Endodermal cell (in vitro differentiated cells): Measurements from ENCODE around the gene RERE. TPM values are rescaled to one million over a fixed set of nuclear protein-coding genes. Genes with fewer than 3 reads are reported as not detected.

Experiments
- DNase-seq: peaks from one replicate; pipeline ENCODE4 v3.0.0-alpha.2; 2017
- H3K27ac ChIP-seq: 2 replicates; pipeline ENCODE4 v1.5.1; 2013; ENCODE audit warnings: mild to moderate bottlenecking, low read depth, low read length, moderate library complexity
- H3K27me3 ChIP-seq: 2 replicates; pipeline ENCODE4 v1.6.1; 2013; ENCODE audit warnings: mild to moderate bottlenecking, low read length, moderate library complexity; ENCODE audit not compliant: insufficient read depth, control insufficient read depth, poor library complexity, severe bottlenecking
- H3K36me3 ChIP-seq: 2 replicates; pipeline ENCODE4 v1.7.0; 2013; ENCODE audit warnings: mild to moderate bottlenecking, low read length, moderate library complexity; ENCODE audit not compliant: control insufficient read depth, insufficient read depth
- H3K4me1 ChIP-seq: one replicate; pipeline ENCODE4 v1.7.0; 2013; ENCODE audit warnings: low read length; ENCODE audit not compliant: control insufficient read depth, insufficient read depth
- H3K4me3 ChIP-seq: 2 replicates; pipeline ENCODE4 v1.5.1; 2013; ENCODE audit warnings: mild to moderate bottlenecking, low read length, moderate library complexity
- H3K9ac ChIP-seq: 2 replicates; pipeline ENCODE4 v1.6.1; 2013; ENCODE audit warnings: mild to moderate bottlenecking, low read length, moderate library complexity; ENCODE audit not compliant: poor library complexity, severe bottlenecking; ENCODE audit errors: extremely low read depth
- H3K9me3 ChIP-seq: 2 replicates; pipeline ENCODE4 v1.6.1; 2013; ENCODE audit warnings: mild to moderate bottlenecking, low read length, moderate library complexity; ENCODE audit not compliant: control insufficient read depth
- H3K27ac Mint-ChIP-seq: 2 replicates; pipeline ENCODE4 v1.8.0; 2020; ENCODE audit warnings: mixed read lengths
- H3K27me3 Mint-ChIP-seq: 2 replicates; pipeline ENCODE4 v1.8.0; 2021; ENCODE audit warnings: mild to moderate bottlenecking, mixed read lengths; ENCODE audit not compliant: insufficient read depth
- H3K36me3 Mint-ChIP-seq: 2 replicates; pipeline ENCODE4 v1.8.0; 2020; ENCODE audit warnings: low read depth, mixed read lengths
- H3K4me1 Mint-ChIP-seq: 2 replicates; pipeline ENCODE4 v1.8.0; 2020; ENCODE audit warnings: mixed read lengths
- H3K4me3 Mint-ChIP-seq: 2 replicates; pipeline ENCODE4 v1.8.0; 2020; ENCODE audit warnings: mild to moderate bottlenecking, moderate library complexity, mixed read lengths
- H3K9me3 Mint-ChIP-seq: 2 replicates; pipeline ENCODE4 v1.8.0; 2020; ENCODE audit warnings: mild to moderate bottlenecking, mixed read lengths
- CTCF ChIP-seq: fragments of 200-600 bp; sonication (generic); conservative IDR thresholded peaks from 2 replicates; pipeline ENCODE4 v1.5.0; 2021; ENCODE audit warnings: antibody characterized with exemption, mild to moderate bottlenecking
- WGBS, 2 experiments: methylation state at CpG; one replicate each; pipeline versions ENCODE4 v1.1.5 to v1.1.7; 2013; ENCODE audit warnings: missing lambda C conversion rate in 2 of 2, mixed read lengths in 1 of 2; ENCODE audit not compliant: insufficient coverage in 1 of 2, insufficient read length in 1 of 2; 5-methylcytosine and 5-hydroxymethylcytosine counted together
- total RNA-seq, 2 donors: library from RNA; stranded (reverse); fragmentation: NEBNext Ultra II Directional in 1 of 2; extraction: Animal tissue kit (Norgen Biotek cat#: 25700) in 1 of 2; gene quantifications; 2 replicates in 1 of 2; 3 replicates in 1 of 2; pipeline ENCODE4 v1.2.1, GENCODE V29; 2021

RERE gene
- total RNA-seq, 2 donors from 2014 or later = 159 to 179 TPM

- Histone ChIP-seq H3K9me3 (no peaks in the 10 kb centered on the region), H3K36me3 (peaks cover 71% of the 10 kb centered on the region), H3K4me1 (peaks cover 14% of the 10 kb centered on the region), H3K27me3 (no peaks in the 10 kb centered on the region), H3K4me3 (no peak overlapping the region), H3K9ac (no peak overlapping the region), H3K27ac (no peak overlapping the region)
- 86% methylated on average over 2 to 3 of the region's 3 CpGs for WGBS, 2 experiments
- no peak for TF ChIP-seq CTCF
- H3K27ac Mint-ChIP-seq = no peak overlapping the region
- no peak for DNase-seq
- H3K4me1 Mint-ChIP-seq = peaks cover 26% of the 10 kb centered on the region
- no peak overlapping the region for H3K4me3 Mint-ChIP-seq
- peaks cover 41% of the 10 kb centered on the region for H3K36me3 Mint-ChIP-seq
- H3K27me3 Mint-ChIP-seq = no peaks in the 10 kb centered on the region
- no peaks in the 10 kb centered on the region for H3K9me3 Mint-ChIP-seq
These were observed 400.6 kb downstream of the RERE start for GRCh38 chr1:8416881-8417280.

- Histone ChIP-seq H3K27ac (no peak overlapping the region), H3K4me1 (peaks cover 16% of the 10 kb centered on the region), H3K9me3 (no peaks in the 10 kb centered on the region), H3K36me3 (peaks cover 62% of the 10 kb centered on the region), H3K4me3 (no peak overlapping the region), H3K9ac (no peak overlapping the region), H3K27me3 (no peaks in the 10 kb centered on the region)
- H3K9me3 Mint-ChIP-seq = no peaks in the 10 kb centered on the region
- no peak for DNase-seq
- H3K27me3 Mint-ChIP-seq = no peaks in the 10 kb centered on the region
- no peak for TF ChIP-seq CTCF
- H3K27ac Mint-ChIP-seq = no peak overlapping the region
- H3K36me3 Mint-ChIP-seq = peaks cover 41% of the 10 kb centered on the region
- no peak overlapping the region for H3K4me3 Mint-ChIP-seq
- peaks cover 30% of the 10 kb centered on the region for H3K4me1 Mint-ChIP-seq
- WGBS, 2 experiments = 90 to 96% methylated on average over 5 to 7 of the region's 7 CpGs
These were observed 401.7 kb downstream of the RERE start for GRCh38 chr1:8415526-8416278.

GRCh38 chr1:8412183-8412831 is 405.1 kb downstream of the RERE start:
- H3K9me3 Mint-ChIP-seq = no peaks in the 10 kb centered on the region
- no peak for DNase-seq
- no peak overlapping the region for H3K9ac ChIP-seq
- peaks cover 19% of the 10 kb centered on the region for H3K4me1 ChIP-seq
- peak overlapping the region; percentile 66 for H3K27ac Mint-ChIP-seq
- no peaks in the 10 kb centered on the region for H3K27me3 Mint-ChIP-seq
- no peak for TF ChIP-seq CTCF
- WGBS, 2 experiments = 93 to 96% methylated on average over 7 to 8 of the region's 8 CpGs
- no peaks in the 10 kb centered on the region for H3K27me3 ChIP-seq
- no peak overlapping the region for H3K4me3 Mint-ChIP-seq
- H3K36me3 ChIP-seq = peaks cover 52% of the 10 kb centered on the region
- peaks cover 30% of the 10 kb centered on the region for H3K36me3 Mint-ChIP-seq
- no peak overlapping the region for H3K27ac ChIP-seq
- no peak overlapping the region for H3K4me3 ChIP-seq
- peaks cover 2% of the 10 kb centered on the region for H3K9me3 ChIP-seq
- H3K4me1 Mint-ChIP-seq = peaks cover 42% of the 10 kb centered on the region
